ENCODE results near the gene DNAJC16. TPM values are rescaled to one million over a fixed set of nuclear protein-coding genes. Genes with fewer than 3 reads are reported as not detected.

DNAJC16 gene
- total RNA-seq, 2 experiments from 2014 or later: 9.1 to 16.8 TPM

- TF ChIP-seq EZH2phosphoT487 (IDR thresholded peaks at IDR 0.05; ENCODE audit: borderline replicate concordance, low read depth, low read length): no peak
- TF ChIP-seq CTCF (conservative IDR thresholded peaks at IDR 0.05; ENCODE audit: low read length): no peak
- no TSS peak for BruUV-seq (replicated peaks)
These were observed 34.1 kb upstream of the DNAJC16 start for GRCh38 chr1:15492596-15492995.

GRCh38 chr1:15493869-15494390, 32.7 kb upstream of the DNAJC16 start:
- CTCF ChIA-PET (ENCODE audit: unreplicated experiment): no interaction called here

More at GRCh38 chr1:15492596-15492995, 34.1 kb upstream of the DNAJC16 start:
- DNase-seq (ENCODE audit: low spot score): no peak
- H3K79me2 ChIP-seq (ENCODE audit: insufficient read depth, low read depth, low read length): no peaks in the 10 kb centered on the region
- CTCF ChIA-PET (ENCODE audit: unreplicated experiment): no interaction called here
- H3K4me1 ChIP-seq (ENCODE audit: insufficient read depth, low read length, poor library complexity, severe bottlenecking): no peaks in the 10 kb centered on the region
- H3K4me3 ChIP-seq (ENCODE audit: low read depth, low read length, poor library complexity, severe bottlenecking): no peak overlapping the region
- POLR2A ChIA-PET: no interaction called here
- H3K4me2 ChIP-seq (ENCODE audit: low read length): no peak overlapping the region
- intact Hi-C loops (cut with micrococcal nuclease; ENCODE audit: unreplicated experiment): no loop called here
- H3K9me2 ChIP-seq (ENCODE audit: insufficient read depth, low read length): no peaks in the 10 kb centered on the region
- no peak overlapping the region for H3K27ac ChIP-seq (ENCODE audit: low read depth, low read length, poor library complexity, severe bottlenecking)
- H3K9me3 ChIP-seq (ENCODE audit: low read length): no peaks in the 10 kb centered on the region
- no peaks in the 10 kb centered on the region for H3K36me3 ChIP-seq (ENCODE audit: insufficient read depth, low read length)
- H2AFZ ChIP-seq (ENCODE audit: low read length): no peak overlapping the region
- no peaks in the 10 kb centered on the region for H4K20me1 ChIP-seq (ENCODE audit: insufficient read depth, low read length)

More at GRCh38 chr1:15493869-15494390, 32.7 kb upstream of the DNAJC16 start:
- Histone ChIP-seq H3K36me3 (ENCODE audit: insufficient read depth, low read length) (no peaks in the 10 kb centered on the region), H3K4me2 (ENCODE audit: low read length) (no peak overlapping the region), H4K20me1 (ENCODE audit: insufficient read depth, low read length) (no peaks in the 10 kb centered on the region), H3K79me2 (ENCODE audit: insufficient read depth, low read depth, low read length) (no peaks in the 10 kb centered on the region), H2AFZ (ENCODE audit: low read length) (no peak overlapping the region), H3K9me3 (ENCODE audit: low read length) (no peaks in the 10 kb centered on the region), H3K9me2 (ENCODE audit: insufficient read depth, low read length) (no peaks in the 10 kb centered on the region), H3K4me1 (ENCODE audit: insufficient read depth, low read length, poor library complexity, severe bottlenecking) (no peaks in the 10 kb centered on the region), H3K4me3 (ENCODE audit: low read depth, low read length, poor library complexity, severe bottlenecking) (no peak overlapping the region), H3K27ac (ENCODE audit: low read depth, low read length, poor library complexity, severe bottlenecking) (no peak overlapping the region)
- intact Hi-C loops (cut with micrococcal nuclease; ENCODE audit: unreplicated experiment): no loop called here
- no peak for TF ChIP-seq CTCF (conservative IDR thresholded peaks at IDR 0.05; ENCODE audit: low read length)
- BruUV-seq (replicated peaks): no TSS peak
- no peak for DNase-seq (ENCODE audit: low spot score)
- POLR2A ChIA-PET: no interaction called here

Data from OCI-LY7 (cell line).